DMS 273 (cell line): ENCODE data around the gene RAB11FIP3.

Experiments
- DNase-seq: peaks from one replicate; lab custom pipeline; 2025; ENCODE audit not compliant: unreplicated experiment; lab: John Stamatoyannopoulos, UW

Gene RAB11FIP3

DNA sequence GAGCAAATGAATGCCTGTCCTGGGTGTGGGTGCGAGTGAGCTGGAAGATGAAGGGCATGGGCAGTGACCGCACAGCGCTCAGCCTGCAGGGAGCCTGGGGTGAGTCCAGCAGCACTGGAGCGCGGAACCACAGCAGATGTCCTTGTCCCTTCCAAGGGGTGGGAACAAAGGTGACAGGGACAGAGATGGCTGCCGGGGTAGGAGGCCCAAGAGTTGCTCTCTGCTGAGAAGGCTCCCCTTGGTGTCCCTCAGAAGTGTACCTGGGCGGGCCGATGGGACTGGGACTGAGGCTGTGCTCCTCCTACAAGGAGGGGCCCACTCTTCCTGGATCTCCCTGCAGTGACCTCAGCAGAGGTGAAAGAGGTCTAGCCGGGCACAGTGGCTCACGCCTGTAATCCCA lies 36.1 kb upstream of the RAB11FIP3 start:
- no peak for DNase-seq

DNA sequence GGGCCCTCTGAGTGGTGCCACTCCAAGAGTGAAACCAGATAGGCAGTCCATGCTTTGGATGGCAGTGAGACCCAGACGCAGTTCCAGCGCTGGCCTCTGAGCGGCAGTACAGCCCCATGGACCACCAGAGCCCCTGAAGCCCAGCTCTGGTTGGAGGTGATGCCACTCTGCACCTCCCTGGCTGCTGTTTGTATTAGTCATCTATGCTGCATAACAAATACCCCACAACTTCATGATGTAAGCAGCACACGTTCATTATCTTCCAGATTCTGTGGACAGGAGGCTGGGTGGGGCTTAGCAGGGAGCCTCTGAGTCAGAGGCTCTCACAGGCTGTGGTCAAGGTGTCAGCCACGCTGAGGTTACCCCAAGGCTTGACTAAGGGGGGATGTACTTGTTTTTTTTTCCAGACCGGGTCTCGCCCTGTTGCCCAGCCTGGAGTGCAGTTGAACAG lies 33.5 kb upstream of the RAB11FIP3 start:
- DNase-seq: peak; percentile 84

DNA sequence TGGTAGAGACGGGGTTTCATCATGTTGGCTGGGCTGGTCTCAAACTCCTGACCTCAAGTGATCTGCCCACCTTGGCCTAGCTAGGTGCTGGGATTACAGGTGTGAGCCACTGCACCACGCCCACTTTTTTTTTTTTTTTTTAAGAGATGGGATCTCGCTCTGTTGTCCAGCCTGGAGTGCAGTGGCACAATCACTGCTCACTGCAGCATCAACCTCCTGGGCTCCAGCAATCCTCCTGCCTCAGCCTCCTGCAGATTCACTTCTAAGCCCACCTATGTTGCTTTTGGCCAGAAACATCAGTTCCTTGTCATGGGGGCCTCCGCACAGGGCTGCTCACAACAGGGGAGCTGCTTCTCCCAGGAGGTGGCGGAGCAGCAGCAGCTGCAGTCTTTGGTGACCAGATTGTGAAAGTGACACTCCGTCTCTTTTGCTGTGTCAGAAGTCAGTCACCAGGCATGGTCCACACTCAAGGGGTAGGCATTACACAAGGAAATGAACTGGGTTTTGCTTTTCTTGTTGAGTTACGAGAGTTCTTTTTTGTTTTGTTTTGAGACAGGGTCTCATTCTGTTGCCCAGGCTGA lies 32.9 kb upstream of the RAB11FIP3 start:
- DNase-seq: no peak

DNA sequence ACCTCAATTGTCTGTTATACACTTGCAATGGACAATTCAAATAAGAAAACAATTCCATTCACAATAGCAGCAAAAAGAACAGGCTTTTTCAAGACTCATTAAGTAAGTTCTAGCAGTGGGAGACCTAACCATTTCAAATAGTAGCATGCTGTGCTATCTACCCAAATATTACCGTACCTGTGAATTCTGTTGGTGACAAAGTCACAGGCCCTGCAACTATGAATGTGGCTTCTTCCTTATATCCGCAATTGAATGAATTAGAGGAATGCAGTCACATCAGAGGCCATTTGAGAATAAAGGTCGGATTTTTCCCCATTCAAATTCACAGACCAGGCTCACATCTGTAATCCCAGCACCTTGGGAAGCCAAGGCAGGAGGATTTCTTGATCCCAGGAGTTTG lies 29.2 kb upstream of the RAB11FIP3 start:
- no peak for DNase-seq

DNA sequence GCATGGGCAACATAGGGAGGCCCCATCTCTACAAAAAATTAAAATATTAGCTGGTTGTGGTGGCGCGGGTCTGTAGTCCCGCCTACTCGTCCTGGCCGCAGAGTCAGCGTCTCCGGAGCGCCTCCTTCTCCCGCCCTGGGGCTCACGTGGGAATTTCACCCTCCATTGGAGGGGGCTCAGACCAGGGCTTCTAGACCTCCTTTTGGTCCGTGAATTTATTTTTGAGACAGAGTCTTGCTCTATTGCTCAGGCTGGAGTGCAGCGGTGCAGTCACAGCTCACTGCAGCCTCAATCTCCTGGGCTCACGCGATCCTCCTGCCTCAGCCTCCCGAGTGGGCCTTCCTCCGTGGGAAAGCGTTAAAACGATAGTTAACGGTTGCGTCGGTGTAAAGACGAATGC lies 28.8 kb upstream of the RAB11FIP3 start:
- DNase-seq: peak; percentile 88

DNA sequence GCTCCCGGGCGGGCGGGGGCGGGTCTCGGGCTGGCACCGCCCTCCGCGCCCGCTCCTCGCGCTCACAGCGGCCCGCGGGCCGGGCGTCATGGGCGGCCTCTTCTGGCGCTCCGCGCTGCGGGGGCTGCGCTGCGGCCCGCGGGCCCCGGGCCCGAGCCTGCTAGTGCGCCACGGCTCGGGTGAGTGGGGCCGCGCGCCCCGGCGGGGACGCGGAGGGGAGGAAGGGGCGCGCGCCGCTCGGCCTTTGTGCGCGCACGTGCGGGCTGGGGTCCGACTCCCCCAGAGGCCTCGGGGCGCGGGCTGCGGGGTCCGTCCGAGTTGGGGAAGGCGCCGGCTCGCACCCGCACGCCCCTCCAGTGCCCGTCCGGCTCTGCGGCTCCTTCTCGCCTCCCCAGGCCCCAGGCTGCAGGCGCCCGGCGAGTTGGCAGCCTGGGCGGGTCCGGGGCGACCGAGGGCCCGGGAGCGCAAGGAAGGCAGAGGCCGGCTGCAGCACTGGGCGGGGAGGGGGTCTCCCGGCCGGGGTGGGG lies 28.3 kb upstream of the RAB11FIP3 start, which contains the start of gene NME4:
TSS of gene NME4 (plus strand) at position 65 of the 527 bp plus-strand sequence. CDS start at position 89, 24 bp downstream.
- peak; percentile 83 for DNase-seq

DNA sequence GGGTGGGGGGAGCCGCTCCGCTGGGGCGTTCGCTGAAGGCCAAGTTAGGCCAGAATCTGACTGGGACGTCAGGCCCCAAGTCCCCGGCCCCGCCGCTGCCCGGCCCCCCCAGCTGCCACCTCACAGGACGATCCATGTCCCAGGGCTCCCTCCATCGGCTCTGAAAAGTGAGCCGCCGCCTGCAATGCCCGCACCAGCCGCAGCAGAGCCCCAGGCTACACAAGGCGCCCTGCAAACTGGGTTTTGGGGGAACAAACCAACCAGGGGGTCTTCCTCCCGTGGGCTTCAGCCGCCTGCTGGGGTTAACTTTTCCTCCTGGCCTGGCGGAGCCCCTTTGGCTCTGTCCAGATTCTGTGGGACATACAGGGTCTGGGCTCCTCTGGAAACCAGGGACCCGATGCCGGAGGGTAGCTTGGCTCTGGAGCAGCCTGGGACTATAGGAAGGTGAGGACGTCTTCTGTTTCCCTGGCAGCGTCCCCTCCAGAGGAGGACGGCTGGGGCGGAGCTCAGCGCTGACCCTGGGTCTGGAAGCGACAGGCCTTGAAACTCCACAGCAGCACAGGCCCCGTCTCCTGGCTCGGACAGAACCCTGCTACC lies 27.6 kb upstream of the RAB11FIP3 start:
- DNase-seq: peak; percentile 85

DNA sequence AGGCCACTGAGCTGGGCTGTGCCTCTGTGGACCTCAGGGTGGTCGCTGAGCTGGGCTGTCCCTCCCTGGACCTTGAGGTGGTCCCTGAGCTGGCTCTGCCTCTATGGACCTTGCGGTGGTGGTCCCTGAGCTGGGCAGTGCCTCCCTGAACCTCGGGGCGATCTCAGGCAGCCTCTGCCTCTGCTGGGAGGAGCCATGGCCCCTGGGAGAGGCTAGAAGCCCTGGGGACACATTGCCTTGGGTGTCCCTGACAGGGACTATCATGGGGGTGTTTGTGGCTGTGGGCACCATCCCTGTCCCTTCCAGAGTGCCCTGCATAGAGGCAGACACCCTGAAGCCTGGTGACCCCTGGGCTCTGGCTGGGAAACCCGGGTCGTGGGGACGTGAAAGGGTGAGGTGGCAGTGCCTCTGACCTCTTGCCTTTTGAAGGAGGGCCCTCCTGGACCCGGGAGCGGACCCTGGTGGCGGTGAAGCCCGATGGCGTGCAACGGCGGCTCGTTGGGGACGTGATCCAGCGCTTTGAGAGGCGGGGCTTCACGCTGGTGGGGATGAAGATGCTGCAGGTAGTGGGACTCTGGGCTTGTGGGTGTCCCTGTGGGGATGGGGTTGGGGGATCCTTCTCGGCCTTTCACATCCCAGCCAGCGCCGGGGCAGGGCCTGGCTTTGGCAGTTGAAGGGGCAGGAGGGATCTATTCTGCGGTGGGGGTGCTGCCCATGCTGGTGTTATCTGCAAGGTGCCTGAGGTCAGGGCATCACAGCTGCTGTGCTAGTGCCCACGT lies 26.7 kb upstream of the RAB11FIP3 start:
- DNase-seq: no peak

DNA sequence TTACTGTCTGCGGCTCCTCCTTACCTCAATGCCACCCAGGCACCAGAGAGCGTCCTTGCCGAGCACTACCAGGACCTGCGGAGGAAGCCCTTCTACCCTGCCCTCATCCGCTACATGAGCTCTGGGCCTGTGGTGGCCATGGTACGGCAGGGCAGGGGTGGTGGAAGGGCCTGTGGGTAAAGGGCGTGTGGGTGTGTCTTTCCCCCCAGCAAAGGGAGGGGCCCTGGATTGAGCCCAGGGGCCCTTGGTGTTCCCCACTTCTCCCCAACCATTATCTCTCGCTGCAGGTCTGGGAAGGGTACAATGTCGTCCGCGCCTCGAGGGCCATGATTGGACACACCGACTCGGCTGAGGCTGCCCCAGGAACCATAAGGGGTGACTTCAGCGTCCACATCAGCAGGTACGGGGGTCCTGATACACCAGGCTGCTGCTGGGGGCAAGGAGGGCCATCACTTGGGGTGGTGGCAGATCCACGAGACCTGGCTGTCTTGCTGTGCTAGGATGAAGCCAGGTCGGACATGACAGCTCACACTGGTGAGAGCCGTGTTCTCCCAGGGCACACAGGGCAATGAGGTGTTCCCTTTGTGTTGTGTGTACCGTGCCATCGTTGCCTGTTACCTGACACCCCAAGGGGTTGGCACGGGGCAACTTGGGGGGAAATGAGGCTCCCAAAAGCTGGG lies 26.0 kb upstream of the RAB11FIP3 start:
- DNase-seq: no peak

DNA sequence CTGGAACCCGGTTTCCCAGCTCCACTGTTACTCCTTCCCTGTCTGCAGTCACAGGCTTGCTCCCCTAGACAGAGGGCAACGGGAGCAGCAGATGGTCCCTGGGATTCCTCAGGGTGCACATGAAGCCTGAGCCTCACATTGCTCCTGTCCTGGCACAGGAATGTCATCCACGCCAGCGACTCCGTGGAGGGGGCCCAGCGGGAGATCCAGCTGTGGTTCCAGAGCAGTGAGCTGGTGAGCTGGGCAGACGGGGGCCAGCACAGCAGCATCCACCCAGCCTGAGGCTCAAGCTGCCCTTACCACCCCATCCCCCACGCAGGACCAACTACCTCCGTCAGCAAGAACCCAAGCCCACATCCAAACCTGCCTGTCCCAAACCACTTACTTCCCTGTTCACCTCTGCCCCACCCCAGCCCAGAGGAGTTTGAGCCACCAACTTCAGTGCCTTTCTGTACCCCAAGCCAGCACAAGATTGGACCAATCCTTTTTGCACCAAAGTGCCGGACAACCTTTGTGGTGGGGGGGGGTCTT lies 25.3 kb upstream of the RAB11FIP3 start:
- DNase-seq: peak; percentile 75

DNA sequence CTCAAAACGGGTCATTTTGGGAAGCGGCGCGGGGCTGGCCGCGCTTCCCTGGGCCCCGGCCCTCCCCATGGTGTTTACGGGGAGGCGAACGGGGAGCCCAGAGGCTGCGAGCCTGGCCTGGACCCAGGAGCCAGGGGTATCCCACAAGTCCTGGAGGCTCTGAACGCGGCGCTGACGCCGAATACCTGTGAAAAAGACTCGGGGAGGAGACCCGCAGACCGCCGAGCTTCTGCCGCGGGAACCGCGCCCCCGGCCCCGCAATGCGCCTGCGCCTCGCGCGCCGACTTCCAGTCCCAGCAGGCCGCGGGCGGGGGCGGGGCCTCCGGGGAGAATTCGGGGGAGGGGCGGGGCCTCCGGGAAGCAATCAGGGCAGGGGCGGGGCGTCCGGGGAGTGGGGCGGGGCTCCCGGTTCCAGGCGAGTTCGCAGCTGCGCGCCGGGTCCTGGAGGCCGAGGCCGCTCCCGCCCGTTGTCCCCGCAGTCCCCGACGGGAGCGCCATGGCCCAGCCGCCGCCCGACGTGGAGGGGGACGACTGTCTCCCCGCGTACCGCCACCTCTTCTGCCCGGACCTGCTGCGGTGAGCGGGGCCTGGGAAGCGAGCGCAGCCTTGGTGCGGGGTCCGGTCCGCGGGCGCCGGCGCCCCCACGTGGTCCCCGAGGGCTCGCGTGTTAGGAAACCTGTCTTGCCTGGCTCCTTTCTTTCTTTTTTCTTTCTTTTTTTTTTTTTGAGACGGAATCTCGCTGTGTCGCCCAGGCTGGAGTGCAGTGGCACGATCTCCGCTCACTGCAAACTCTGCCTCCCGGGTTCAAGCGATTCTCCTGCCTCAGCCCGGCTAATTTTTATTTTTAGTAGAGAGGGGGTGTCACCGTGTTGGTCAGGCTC lies 23.7 kb upstream of the RAB11FIP3 start, which contains the start of gene DECR2:
TSS of gene DECR2 (plus strand) at position 418 of the 881 bp plus-strand sequence. CDS start at position 497, 79 bp downstream.
- DNase-seq: peak; percentile 96

DNA sequence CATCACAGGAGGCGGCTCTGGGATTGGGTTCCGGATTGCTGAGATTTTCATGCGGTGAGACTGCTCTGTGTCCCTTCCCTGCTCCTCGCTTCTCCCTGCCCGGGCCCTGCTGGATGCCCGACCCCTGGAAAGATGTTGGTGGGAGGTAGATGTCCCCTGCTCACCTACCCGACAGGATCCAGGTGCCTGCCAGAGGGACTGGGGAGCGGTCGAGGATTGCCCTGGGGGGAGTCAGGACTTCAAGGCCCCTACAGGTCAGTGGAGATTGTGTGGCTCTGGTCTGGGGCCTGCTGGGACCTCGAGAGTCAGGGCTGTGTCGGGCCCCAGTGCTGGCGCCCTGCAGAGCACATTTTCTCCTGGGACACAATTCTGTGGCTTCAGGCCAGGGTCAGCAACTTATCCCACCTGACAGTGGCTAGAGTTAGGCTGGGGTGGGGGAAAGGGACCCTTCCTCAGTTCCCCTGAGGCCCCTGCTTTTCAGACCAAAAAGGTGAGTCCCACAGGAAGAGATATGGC lies 20.4 kb upstream of the RAB11FIP3 start:
- no peak for DNase-seq

DNA sequence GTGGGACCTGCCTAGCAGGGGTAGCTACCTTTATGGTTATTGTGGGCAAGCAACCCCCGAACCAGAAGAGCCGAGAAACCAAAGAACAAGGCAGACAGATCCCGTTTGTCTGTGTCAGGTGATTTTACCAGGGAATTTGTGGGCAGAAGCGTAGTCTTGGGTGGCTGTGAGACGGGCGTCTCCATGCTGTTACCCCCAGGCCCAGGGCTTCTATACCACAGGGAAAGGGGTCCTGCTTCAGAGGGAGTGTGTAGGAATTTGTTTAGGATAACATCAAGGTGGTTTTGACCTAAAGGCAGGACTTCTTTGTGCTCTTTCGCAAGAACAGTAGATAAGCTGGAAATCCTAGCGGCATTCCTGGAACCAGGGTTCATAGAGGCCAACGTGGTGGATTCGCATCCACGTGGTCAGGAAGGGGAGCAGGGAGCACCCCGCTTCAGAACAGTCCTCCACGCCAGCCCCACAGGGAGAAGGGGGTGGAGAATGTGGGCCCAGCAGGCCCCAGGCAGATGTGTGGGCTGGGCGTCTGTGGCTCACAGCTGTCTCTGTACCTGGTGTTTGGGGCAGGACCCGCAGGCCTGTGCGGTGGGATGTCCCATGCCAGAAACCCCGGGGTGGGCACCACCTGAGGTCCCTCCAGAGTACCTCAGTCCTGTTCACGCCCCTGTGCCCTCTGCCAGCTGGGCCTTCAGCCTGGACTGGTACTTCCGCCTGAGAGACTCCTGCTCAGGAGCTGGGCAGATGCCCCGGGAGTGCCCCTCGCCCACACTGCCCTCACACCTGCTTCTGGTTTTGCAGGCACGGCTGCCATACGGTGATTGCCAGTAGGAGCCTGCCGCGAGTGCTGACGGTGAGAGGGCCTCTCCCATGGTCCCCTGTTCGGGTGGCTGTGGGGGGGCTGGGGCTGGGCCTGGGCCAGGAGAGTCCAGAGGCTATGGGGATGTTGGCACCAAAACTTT lies 19.6 kb upstream of the RAB11FIP3 start:
- no peak for DNase-seq

DNA sequence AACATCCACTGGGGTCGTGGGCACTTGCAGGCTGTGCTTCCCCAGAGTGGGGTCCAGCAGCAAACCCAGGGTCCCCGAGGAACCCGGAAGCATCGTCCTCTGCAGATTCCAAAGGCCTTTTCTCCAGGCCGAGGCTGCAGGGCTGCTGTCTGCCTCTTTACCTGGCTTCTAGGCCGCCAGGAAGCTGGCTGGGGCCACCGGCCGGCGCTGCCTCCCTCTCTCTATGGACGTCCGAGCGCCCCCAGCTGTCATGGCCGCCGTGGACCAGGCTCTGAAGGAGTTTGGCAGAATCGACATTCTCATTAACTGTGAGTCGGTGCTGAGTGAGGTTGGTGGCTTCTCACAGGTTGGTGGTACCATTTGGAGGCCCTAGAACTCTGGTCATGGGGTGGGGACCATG lies 18.2 kb upstream of the RAB11FIP3 start:
- DNase-seq: no peak

DNA sequence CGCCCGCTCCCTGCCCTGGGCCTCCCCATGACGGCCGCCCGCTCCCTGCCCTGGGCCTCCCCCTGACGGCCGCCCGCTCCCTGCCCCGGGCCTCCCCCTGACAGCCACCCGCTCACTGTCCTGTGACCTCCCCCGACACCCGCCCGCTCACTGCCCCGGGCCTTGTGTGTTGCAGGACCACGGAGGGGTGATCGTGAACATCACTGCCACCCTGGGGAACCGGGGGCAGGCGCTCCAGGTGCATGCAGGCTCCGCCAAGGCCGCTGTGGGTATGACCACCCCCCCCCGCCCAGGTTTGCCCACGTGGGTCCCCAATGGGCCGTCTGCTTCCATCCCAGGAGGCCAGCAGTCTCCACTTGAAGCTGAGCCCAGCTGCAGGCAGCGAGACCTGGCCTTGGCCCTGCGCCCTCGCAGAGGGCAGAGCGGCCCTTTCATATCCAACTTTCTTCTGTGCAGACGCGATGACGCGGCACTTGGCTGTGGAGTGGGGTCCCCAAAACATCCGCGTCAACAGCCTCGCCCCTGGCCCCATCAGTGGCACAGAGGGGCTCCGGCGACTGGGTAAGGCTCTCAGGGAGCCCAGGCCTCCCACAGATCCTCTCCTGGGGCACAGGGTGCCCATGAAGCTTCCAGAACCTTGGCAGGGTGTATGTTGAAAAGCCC lies 14.8 kb upstream of the RAB11FIP3 start:
- DNase-seq: no peak

DNA sequence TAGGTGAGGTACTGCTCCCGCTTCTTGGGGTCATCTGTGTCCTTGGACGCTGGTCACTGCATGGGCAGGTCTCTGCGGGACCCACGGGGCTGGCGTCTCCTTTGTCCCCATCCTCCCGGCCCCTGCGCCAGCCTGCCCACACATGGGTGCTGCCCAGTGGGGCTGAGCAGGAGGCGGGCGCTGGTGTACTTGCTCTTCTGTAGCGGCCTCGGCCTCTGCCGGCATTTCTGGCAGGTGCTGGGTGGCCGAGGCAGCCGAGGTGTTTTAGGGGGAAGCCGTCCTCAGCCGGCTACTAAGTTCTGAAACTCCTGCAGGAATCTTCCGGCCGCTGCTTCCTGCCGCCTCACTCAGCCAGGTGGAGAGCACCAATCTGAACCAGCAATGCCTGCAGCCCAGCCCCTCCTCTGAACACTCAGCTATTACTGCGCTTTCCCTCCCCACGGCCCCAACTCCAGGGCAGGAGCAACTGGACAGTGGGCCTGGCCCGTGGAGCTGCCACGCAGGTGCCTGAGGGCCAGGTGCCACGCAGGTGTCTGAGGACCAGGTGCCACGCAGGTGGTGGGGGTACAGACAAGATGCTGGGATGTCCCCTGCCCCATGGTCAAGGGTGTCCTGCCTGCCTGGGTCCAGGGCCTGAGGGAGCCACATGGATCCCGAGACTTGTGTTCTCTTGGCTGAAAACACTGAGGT lies 13.7 kb upstream of the RAB11FIP3 start:
- DNase-seq: no peak

DNA sequence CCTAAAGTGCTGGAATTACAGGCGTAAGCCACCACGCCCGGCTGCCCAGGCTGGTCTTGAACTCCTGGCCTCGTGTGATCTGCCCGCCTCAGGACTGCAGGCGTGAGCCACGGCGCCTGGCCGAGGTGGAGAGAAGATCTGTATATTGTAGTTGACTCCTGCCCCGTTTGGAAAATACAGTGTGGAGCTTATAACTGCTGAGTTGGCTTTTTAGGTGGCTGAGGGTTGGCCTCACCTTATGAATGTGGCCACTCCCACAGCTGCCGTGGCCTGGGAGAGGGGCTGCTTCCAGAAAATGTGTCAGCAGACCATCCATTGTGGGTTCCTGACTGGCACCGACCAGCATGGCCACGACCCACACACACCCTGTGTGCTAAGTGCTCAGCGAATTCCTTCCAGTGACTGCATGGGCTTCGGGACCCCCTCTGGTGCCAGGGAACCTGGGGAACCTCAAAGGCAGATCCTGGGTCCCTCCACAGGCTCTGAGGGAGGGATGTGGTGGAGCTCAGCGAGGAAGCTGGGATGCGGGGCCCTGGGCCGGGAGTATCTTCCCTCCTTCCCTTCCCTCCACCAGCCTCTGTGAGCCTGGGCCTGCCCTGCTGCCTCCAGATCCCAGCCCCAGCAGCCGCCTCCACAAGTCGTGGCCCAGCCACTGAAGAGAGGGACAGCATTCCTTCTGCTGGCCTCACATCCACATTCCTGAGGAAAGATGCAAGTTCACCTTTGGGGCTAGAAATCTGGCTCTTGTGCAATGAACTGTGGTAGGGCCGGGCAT lies 10.9 kb upstream of the RAB11FIP3 start:
- no peak for DNase-seq
